PFSK-1 (cell line): ENCODE measurements around the gene FUT6.

ENCODE experiments used
- POLR2AphosphoS5 ChIP-seq: IDR thresholded peaks from 2 replicates; pipeline ENCODE4 v1.6.1; 2012; ENCODE audit warnings: low read depth, mild to moderate bottlenecking, control low read depth, low read length, moderate library complexity
- TAF1 ChIP-seq: IDR thresholded peaks from 2 replicates; pipeline ENCODE4 v1.6.1; 2012; ENCODE audit warnings: low read length, control low read depth, borderline replicate concordance; ENCODE audit not compliant: insufficient read depth
- TF ChIP-seq, protein P1 (sequence below), 2 experiments: IDR thresholded peaks; 2 replicates each; pipeline versions ENCODE4 v1.6.1 to v1.8.0; 2011 to 2012; ENCODE audit warnings: low read depth in 2 of 2, low read length in 2 of 2, control low read depth in 1 of 2, inconsistent platforms in 1 of 2, mild to moderate bottlenecking in 1 of 2, moderate library complexity in 1 of 2; ENCODE audit not compliant: insufficient read depth in 1 of 2

DNA sequence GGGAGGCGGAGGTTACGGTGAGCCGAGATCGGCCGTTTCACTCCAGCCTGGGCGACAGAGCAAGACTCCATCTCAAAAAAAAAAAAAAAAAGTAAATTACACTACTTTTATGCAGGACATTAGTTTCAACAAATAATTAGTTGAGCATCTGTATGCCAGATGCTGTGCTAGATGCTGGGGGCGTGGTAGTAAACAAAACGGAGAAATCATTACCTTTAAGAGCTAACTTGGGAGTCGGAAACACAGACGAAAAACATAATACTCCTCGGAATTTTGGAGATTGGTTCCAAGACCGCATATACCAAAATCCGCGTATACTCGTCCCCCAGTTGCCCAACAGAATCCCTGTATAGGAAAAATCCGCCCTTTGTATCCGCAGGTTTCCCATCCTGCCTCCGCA, 47.3 kb downstream of the FUT6 start:
- TF ChIP-seq TAF1 (no peak), POLR2AphosphoS5 (no peak)
- TF ChIP-seq, protein P1, sequence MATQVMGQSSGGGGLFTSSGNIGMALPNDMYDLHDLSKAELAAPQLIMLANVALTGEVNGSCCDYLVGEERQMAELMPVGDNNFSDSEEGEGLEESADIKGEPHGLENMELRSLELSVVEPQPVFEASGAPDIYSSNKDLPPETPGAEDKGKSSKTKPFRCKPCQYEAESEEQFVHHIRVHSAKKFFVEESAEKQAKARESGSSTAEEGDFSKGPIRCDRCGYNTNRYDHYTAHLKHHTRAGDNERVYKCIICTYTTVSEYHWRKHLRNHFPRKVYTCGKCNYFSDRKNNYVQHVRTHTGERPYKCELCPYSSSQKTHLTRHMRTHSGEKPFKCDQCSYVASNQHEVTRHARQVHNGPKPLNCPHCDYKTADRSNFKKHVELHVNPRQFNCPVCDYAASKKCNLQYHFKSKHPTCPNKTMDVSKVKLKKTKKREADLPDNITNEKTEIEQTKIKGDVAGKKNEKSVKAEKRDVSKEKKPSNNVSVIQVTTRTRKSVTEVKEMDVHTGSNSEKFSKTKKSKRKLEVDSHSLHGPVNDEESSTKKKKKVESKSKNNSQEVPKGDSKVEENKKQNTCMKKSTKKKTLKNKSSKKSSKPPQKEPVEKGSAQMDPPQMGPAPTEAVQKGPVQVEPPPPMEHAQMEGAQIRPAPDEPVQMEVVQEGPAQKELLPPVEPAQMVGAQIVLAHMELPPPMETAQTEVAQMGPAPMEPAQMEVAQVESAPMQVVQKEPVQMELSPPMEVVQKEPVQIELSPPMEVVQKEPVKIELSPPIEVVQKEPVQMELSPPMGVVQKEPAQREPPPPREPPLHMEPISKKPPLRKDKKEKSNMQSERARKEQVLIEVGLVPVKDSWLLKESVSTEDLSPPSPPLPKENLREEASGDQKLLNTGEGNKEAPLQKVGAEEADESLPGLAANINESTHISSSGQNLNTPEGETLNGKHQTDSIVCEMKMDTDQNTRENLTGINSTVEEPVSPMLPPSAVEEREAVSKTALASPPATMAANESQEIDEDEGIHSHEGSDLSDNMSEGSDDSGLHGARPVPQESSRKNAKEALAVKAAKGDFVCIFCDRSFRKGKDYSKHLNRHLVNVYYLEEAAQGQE (IDR thresholded peaks at IDR 0.05; ENCODE audit: insufficient read depth in 1 of 2, low read depth in 2 of 2, low read length in 2 of 2) = no peak
